GM11168 (cell line): ENCODE data around the gene MYOM1.

ENCODE experiments used
- in situ Hi-C: fragments of 300-500 bp; cut with MboI; formaldehyde crosslinking; loops from one replicate; pipeline ENCODE4 v1.12.0; 2022; ENCODE audit warnings: low sequenced_read_pairs; ENCODE audit not compliant: unreplicated experiment

Gene MYOM1

GRCh38 chr18:3159830-3160229 is 59.9 kb downstream of the MYOM1 start:
- in situ Hi-C loops = no loop called here

- in situ Hi-C loops = no loop called here
These were observed 62.2 kb downstream of the MYOM1 start for GRCh38 chr18:3157606-3158005.

GRCh38 chr18:3157086-3157485 is 62.7 kb downstream of the MYOM1 start:
- in situ Hi-C loops = no loop called here

GRCh38 chr18:3156325-3156640 is 63.5 kb downstream of the MYOM1 start:
- in situ Hi-C loops = no loop called here

GRCh38 chr18:3154214-3154613 is 65.6 kb downstream of the MYOM1 start:
- in situ Hi-C loops = no loop called here

GRCh38 chr18:3153107-3153704 is 66.6 kb downstream of the MYOM1 start:
- in situ Hi-C loops = no loop called here

- in situ Hi-C loops = no loop called here
These were observed 67.5 kb downstream of the MYOM1 start for GRCh38 chr18:3152294-3152693.

- in situ Hi-C loops = no loop called here
These were observed 68.1 kb downstream of the MYOM1 start for GRCh38 chr18:3151399-3152264.

- in situ Hi-C loops = no loop called here
These were observed 69.1 kb downstream of the MYOM1 start for GRCh38 chr18:3150688-3151087.

GRCh38 chr18:3150274-3150673 is 69.5 kb downstream of the MYOM1 start:
- in situ Hi-C loops = no loop called here

- in situ Hi-C loops = loop anchor here (10.0 kb wide), 1 partner anchor 144 kb away; no protein-coding TSS in a partner anchor
These were observed 70.7 kb downstream of the MYOM1 start for GRCh38 chr18:3148930-3149535.

GRCh38 chr18:3147935-3148554 is 71.7 kb downstream of the MYOM1 start:
- in situ Hi-C loops = loop anchor here (10.0 kb wide), 1 partner anchor 143 kb away; no protein-coding TSS in a partner anchor

- in situ Hi-C loops = loop anchor here (10.0 kb wide), 1 partner anchor 136 kb away; no protein-coding TSS in a partner anchor
These were observed 78.7 kb downstream of the MYOM1 start for GRCh38 chr18:3140986-3141639.

GRCh38 chr18:3140342-3140741 is 79.4 kb downstream of the MYOM1 start:
- in situ Hi-C loops = loop anchor here (10.0 kb wide), 1 partner anchor 136 kb away; no protein-coding TSS in a partner anchor

- in situ Hi-C loops = no loop called here
These were observed 80.4 kb downstream of the MYOM1 start for GRCh38 chr18:3139406-3139805.

- in situ Hi-C loops = no loop called here
These were observed 81.3 kb downstream of the MYOM1 start for GRCh38 chr18:3138274-3138975.

- in situ Hi-C loops = no loop called here
These were observed 84.2 kb downstream of the MYOM1 start for GRCh38 chr18:3135536-3135935.

GRCh38 chr18:3132700-3133099 is 87.1 kb downstream of the MYOM1 start:
- in situ Hi-C loops = no loop called here

- in situ Hi-C loops = no loop called here
These were observed 89.4 kb downstream of the MYOM1 start for GRCh38 chr18:3130344-3130743.
